Femur (tissue), 1 donor: ENCODE data around the gene ADORA2A.

Experiments used
- DNase-seq: peaks from one replicate; pipeline ENCODE4 v3.0.0-alpha.2; 2017

ADORA2A gene

GRCh38 chr22:24404561-24405275 lies 22.7 kb upstream of the ADORA2A start:
- DNase-seq, result no peak

- DNase-seq, result no peak
Measured at GRCh38 chr22:24405631-24406321, 21.6 kb upstream of the ADORA2A start.

DNA sequence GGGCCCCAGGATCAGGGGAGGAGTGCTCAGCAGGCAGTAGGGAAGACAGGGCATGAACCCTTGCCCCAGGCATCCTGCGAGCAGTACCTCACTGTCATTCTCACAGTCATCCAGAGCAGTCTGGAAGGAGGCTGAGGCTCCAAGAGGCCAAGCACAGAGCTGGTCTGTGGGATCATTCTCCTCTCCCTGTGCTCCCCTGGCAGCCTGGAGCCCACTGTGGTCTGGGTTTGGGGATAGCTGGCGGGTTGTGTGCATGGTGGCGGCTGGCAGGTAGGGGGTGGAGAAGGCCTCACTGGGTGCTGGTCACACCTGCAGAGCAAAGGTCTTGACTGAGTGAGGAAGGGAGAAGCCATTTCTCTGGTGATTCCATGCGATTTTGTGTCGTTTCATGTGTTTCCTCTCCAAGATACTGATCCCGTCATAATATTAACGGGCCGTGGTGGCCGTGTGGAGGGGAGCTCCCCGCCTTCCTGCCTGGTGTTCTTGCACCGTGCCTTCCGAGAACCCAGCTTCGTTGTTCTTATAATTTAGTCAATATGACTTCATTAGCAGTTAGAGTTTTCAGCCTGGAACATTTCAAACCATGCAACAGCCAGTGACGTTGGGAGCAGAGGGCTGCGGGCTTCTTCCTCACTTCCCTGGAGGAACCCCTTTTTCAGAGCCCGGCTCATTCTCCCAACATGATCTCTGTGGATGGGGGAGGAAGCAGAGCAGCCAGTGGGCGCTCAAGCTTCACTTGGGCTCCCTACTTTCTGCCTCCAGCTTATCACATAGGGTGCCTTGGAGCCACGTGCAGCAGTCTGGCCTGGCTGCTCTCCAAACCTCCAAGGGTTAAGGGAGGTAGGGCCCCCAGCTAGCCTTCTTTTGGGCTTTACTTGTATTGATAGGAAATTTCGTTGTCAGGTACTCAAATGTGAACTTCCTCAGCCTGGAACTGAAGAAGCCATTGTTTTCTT lies 20.8 kb upstream of the ADORA2A start:
- DNase-seq, result no peak

DNA sequence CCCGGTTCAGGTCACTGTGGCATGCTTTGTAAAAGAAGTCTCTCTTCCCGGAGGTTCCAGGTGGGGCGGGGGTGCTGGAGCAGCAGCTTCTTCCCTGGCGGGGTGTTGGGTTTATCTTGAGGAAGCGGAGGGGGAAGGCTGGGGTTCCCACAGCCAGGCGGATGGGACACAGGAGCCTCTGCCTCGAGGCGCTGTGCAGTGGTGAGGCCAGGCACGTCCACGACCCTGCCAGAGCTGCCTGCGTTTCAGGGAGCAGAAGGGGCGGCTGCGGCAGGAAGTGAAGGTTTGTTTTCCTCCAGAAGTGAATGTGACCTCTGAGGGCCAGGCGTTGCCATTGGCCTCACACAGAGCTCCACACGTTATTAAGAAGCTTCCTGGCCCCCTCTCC lies 20.1 kb upstream of the ADORA2A start:
- no peak for DNase-seq

DNA sequence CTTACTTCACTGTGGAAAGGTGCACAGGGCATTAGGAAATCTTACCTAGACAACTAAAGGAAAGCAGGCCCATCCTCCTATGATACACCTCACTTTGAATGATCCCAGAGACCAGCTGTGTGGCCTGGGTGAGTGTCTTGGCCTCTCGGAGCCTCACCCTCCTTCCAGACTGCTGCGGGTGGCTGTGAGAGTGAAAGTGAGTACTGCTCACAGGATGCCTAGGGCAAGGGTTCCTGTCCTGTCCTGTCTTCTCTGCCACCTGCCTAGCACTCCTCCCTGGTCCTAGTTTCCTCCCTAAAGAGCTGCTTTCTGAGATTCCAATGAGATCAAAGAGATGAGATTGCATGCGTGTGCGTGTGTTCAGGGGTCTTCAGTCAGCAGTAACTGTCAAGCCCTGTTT lies 19.5 kb upstream of the ADORA2A start:
- no peak for DNase-seq

- no peak for DNase-seq
Measured at GRCh38 chr22:24408630-24409029, 18.8 kb upstream of the ADORA2A start.

GRCh38 chr22:24409707-24410106 lies 17.7 kb upstream of the ADORA2A start:
- no peak for DNase-seq

DNA sequence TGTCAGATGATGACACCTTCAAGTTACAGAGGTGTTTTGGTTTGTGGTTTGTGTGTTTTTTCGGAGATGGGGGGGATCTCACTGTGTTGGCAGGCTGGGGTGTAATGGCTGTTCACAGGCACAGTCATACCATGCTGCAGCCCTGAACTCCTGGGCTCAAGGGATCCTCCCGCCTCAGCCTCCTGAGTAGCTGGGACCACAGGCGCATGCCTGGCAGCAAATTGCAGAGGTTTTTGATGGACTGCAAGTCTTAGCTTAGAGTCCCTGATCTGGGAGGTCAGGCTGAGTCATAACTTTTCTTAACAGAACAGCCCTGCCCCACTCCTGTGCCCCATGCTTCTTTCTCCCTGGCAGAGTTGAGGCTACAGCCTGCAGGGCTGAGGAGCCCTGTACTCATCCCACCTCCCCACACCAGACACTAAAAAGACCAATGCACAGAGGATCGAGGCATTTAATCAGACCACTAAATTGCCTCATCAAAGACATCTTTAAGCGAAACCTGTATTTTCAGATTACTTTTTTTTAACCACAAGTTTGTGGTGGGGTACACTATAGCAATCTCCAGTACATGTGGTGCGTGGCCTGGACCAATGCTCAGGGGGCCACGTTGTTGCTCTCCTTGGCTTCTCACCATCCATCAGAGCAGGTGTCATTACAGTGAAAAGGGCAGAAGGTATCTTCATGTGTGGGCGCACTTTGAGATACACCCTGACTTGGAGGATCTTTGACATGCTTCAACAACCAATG lies 17.1 kb upstream of the ADORA2A start:
- DNase-seq, result no peak

- no peak for DNase-seq
Measured at GRCh38 chr22:24411256-24412004, 16.0 kb upstream of the ADORA2A start.

DNA sequence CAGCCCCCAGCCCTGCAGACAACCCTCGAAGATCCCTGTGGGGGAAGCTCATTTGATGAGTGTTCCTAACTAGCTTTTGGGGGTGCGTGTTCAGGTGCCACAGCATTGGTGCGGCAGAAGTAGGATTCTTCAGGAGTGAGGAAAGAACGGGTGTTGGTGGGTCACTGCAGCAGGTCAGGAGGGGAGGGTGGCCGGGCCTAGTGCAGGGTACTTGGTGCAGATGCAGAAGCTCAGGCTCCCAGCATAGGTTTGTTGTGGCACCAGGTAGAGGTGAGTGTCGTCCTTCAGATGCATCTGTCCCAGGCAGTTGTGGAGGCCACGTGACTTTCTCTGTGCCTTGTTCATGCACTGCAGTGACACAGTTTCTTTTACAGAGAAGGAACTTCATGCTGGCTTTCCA lies 15.1 kb upstream of the ADORA2A start:
- DNase-seq, result no peak

- no peak for DNase-seq
Measured at GRCh38 chr22:24413271-24413670, 14.1 kb upstream of the ADORA2A start.

- DNase-seq, result peak; percentile 5
Measured at GRCh38 chr22:24413736-24414385, 13.5 kb upstream of the ADORA2A start.

DNA sequence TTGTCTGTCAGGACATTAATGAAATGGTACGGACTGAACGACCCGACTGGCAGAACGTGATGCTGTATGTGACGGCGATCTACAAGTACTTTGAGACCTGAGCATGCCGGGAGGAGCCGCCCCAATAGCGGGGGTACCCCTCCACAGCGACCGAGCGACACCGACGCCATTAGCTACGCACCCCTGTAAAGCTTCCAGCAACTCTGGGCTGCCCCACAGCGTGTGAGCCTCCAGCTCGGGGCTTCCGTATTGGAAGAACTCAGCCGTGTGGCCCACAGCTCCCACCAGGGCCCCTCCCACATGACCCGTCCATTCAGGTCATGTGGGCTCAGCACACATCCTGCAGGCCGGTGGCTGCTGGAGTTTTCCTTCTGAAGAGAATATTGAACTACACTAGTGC lies 12.9 kb upstream of the ADORA2A start:
- DNase-seq, result peak; percentile 12

- peak; percentile 8 for DNase-seq
Measured at GRCh38 chr22:24414984-24415945, 12.1 kb upstream of the ADORA2A start.

GRCh38 chr22:24416095-24416494 lies 11.3 kb upstream of the ADORA2A start:
- no peak for DNase-seq

- DNase-seq, result no peak
Measured at GRCh38 chr22:24416611-24417010, 10.8 kb upstream of the ADORA2A start.

- no peak for DNase-seq
Measured at GRCh38 chr22:24417200-24417599, 10.2 kb upstream of the ADORA2A start.

DNA sequence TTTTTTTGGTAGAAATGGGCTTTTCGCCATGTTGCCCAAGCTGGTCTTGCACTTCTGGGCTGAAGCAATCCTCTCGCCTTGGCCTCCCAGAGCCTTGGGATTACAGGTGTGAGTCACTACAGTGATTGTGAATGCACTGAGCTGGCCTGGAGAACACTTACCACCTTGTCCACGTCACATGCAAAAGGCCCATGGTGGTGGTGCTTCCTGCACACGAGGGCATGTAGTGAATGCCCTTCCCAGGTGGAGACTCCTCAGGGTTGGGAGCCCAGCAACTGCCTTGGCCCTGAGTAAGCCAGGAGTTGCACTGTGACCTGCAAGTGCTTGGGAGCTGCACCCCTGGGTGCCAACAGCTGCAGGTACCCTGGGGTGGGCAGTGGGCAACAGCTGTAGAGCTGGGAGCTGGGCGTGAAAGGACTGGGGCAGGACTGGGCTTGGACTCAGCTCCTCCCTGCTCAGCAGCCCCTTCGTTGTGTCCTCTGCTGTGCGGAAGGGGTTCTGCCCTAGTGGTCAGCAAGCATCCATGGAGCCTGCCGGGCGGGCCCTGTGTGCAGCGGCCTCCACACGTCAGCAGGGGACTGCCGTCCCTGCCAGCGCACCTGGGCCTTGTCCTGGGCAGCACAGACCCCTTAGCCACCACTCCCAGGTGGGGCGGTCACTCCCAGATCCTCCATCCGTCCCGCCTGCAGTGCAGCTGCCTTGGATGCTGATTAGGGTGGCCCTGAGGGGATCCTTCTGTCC lies 9.3 kb upstream of the ADORA2A start:
- no peak for DNase-seq

DNA sequence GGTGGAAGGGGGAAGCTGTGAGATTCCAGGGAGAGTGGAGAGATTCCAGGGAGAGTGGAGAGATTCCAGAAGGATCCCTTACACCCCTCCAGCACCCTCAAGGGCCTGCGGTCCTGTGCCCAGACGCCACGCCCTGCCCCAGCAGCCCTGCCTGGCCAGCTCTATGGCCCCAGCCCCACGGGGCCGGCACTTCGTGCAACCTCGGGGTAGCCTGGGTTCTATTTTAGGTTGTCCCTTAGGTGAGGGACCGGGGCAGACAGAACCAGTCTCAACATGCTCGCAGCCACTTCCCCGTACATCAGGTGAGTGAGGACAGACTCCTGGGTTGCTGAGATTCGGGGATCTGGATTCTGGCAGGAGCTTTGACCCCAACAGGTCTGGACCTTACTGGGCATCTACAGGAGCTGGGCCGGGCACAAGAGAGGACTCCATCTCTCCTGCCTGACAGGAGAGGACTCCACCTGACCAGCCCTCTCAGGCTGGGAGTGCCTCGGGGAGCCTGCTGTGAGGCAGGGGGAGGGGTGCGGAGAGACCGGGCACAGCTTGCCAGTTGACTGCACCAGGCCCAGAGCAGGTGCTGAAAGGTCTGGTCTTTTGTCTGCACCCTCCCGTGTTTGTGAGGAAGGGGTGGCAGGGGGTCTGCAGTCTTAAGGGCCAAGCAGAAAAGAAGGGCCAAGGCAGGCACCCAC lies 8.5 kb upstream of the ADORA2A start:
- DNase-seq, result no peak
